ENCODE data around the gene ICOS. TPM values are rescaled to one million over a fixed set of nuclear protein-coding genes. Genes with fewer than 3 reads are reported as not detected.

Gene ICOS
- total and polyA plus RNA-seq, 2 of the 4 experiments (the other 2 are of a cell fraction), result not detected

DNA sequence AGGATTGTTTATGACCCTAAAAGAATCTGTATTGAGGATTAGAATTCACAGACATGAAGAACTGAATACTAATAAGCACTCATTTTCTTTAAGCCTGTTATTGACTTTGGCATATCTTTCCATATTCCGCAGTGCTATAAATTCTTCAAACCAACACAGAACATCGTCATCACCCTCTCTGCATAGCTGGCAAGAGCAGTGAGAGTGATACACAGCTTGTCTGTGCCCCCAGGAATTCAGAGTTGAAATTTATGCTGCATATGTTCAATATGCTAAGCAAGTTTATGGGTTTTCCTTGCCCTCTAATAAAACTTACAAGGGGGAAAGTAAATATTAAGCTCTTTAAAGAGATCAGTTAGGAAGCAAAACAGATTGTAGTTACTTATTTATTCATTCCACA, 36.3 kb upstream of the ICOS start:
- BruUV-seq (replicated peaks), result no TSS peak
- Histone ChIP-seq H3K36me3 (ENCODE audit: control insufficient read depth, insufficient read depth, low read length) (no peaks in the 10 kb centered on the region), H2BK120ac (ENCODE audit: low read depth, low read length) (no peak overlapping the region), H3K4me3 (ENCODE audit: insufficient read depth, low read depth, low read length) (no peak overlapping the region), H4K8ac (ENCODE audit: low read depth in 2 of 2, low read length in 2 of 2) (no peak overlapping the region), H3K14ac (replicated peaks; ENCODE audit: low read depth, low read length) (no peak overlapping the region), H2AK9ac (replicated peaks; ENCODE audit: low read depth, low read length, poor library complexity) (no peak overlapping the region), H3K9me3 (ENCODE audit: control insufficient read depth, insufficient read depth, low read length) (0 out of 2 replicates have a peak, but pooled peaks cover 3% of the 10 kb centered on the region), H3K27ac (ENCODE audit: insufficient read depth, low read length) (no peak overlapping the region), H4K91ac (ENCODE audit: insufficient read depth, low read depth, low read length) (no peak overlapping the region), H3K79me1 (ENCODE audit: low read depth in 1 of 2, low read length in 2 of 2) (no peaks in the 10 kb centered on the region), H4K5ac (ENCODE audit: low read depth, low read length) (no peak overlapping the region), H3K4me1 (ENCODE audit: control insufficient read depth, insufficient read depth, low read length) (no peaks in the 10 kb centered on the region), H3K23ac (ENCODE audit: low read depth, low read length) (no peak overlapping the region), H2AFZ (replicated peaks; ENCODE audit: low read length, poor library complexity) (no peak overlapping the region), H3K9me1 (ENCODE audit: insufficient read depth, low read length) (no peaks in the 10 kb centered on the region), H3K18ac (ENCODE audit: low read depth, low read length) (no peak overlapping the region), H2BK20ac (ENCODE audit: low read depth, low read length) (no peak overlapping the region), H3K9ac (ENCODE audit: low read depth, low read length) (no peak overlapping the region), H2BK15ac (ENCODE audit: low read depth, low read length) (no peak overlapping the region), H3K4ac (ENCODE audit: low read depth, low read length) (no peak overlapping the region), H2BK5ac (ENCODE audit: low read depth, low read length, poor library complexity, severe bottlenecking) (no peak overlapping the region), H3K56ac (ENCODE audit: extremely low read depth, insufficient read depth, low read length) (no peak overlapping the region), H2AK5ac (ENCODE audit: low read depth, low read length) (no peak overlapping the region), H4K20me1 (ENCODE audit: insufficient read depth, low read length) (no peaks in the 10 kb centered on the region), H3K4me2 (ENCODE audit: low read depth, low read length) (no peak overlapping the region), H3K27me3 (ENCODE audit: control insufficient read depth, insufficient read depth, low read length) (peaks cover 14% of the 10 kb centered on the region)
- in situ Hi-C loops (cut with MboI; ENCODE audit: low sequenced_read_pairs) (loop anchor here (25.0 kb wide), 1 partner anchor 1313 kb away; no protein-coding TSS in a partner anchor), intact Hi-C loops (cut with micrococcal nuclease) (no loop called here), dilution Hi-C loops (cut with HindIII; ENCODE audit: low sequenced_read_pairs, unreplicated experiment) (no loop called here)
- TF ChIP-seq CTCF (conservative IDR thresholded peaks at IDR 0.05; ENCODE audit: low read depth, low read length), result no peak
- no peak for TF ChIP-seq NFE2L2 (IDR thresholded peaks at IDR 0.05; ENCODE audit: low read depth, low read length)
- TF ChIP-seq CEBPB (IDR thresholded peaks at IDR 0.05; ENCODE audit: low read depth, low read length), result no peak
- TF ChIP-seq CHD1 (IDR thresholded peaks at IDR 0.05; ENCODE audit: low read depth, low read length), result no peak
- DNase-seq, result no peak
- POLR2A ChIA-PET (ENCODE audit: unreplicated experiment), result no interaction called here
- CTCF ChIA-PET, result no interaction called here
- WGBS, 2 experiments (ENCODE audit: extremely low coverage in 2 of 2, insufficient read length in 1 of 2), result no CpG with 5 or more reads among the region's 2 CpGs
- no peak for ATAC-seq (ENCODE audit: low read depth)

Measured in IMR-90 (cell line).